Activated T-cell treated with anti-CD3 and anti-CD28 coated beads for 1 hour (primary cell): ENCODE results near the gene PDIA5.

Experiments used
- DNase-seq: peaks from one replicate; pipeline ENCODE4 v3.0.0-alpha.2; 2020; ENCODE audit warnings: low read depth

The PDIA5 gene

GRCh38 chr3:123071581-123071980 lies 4.8 kb downstream of the PDIA5 start:
- DNase-seq, result no peak

GRCh38 chr3:123072152-123072551 lies 5.3 kb downstream of the PDIA5 start:
- no peak for DNase-seq

- no peak for DNase-seq
These were observed 5.7 kb downstream of the PDIA5 start for GRCh38 chr3:123072564-123072963.

- no peak for DNase-seq
These were observed 8.5 kb downstream of the PDIA5 start for GRCh38 chr3:123075359-123075758.

GRCh38 chr3:123076112-123076495 lies 9.3 kb downstream of the PDIA5 start:
- DNase-seq, result no peak

- no peak for DNase-seq
These were observed 9.9 kb downstream of the PDIA5 start for GRCh38 chr3:123076496-123077418.

GRCh38 chr3:123078101-123078500 lies 11.3 kb downstream of the PDIA5 start:
- DNase-seq, result no peak

GRCh38 chr3:123080864-123081562 lies 14.2 kb downstream of the PDIA5 start:
- no peak for DNase-seq

- DNase-seq, result no peak
These were observed 15.0 kb downstream of the PDIA5 start for GRCh38 chr3:123081718-123082369.

GRCh38 chr3:123082370-123083065 lies 15.7 kb downstream of the PDIA5 start:
- no peak for DNase-seq

GRCh38 chr3:123083383-123084124 lies 16.7 kb downstream of the PDIA5 start:
- DNase-seq, result no peak

- DNase-seq, result no peak
These were observed 17.4 kb downstream of the PDIA5 start for GRCh38 chr3:123084192-123084591.

- no peak for DNase-seq
These were observed 18.0 kb downstream of the PDIA5 start for GRCh38 chr3:123084738-123085237.

- no peak for DNase-seq
These were observed 18.6 kb downstream of the PDIA5 start for GRCh38 chr3:123085293-123085931.

GRCh38 chr3:123085932-123086627 lies 19.3 kb downstream of the PDIA5 start:
- DNase-seq, result no peak

GRCh38 chr3:123088387-123088786 lies 21.6 kb downstream of the PDIA5 start:
- DNase-seq, result no peak

GRCh38 chr3:123089611-123090331 lies 22.9 kb downstream of the PDIA5 start:
- DNase-seq, result no peak

- DNase-seq, result no peak
These were observed 24.1 kb downstream of the PDIA5 start for GRCh38 chr3:123090728-123091531.

GRCh38 chr3:123092243-123092642 lies 25.4 kb downstream of the PDIA5 start:
- DNase-seq, result no peak
